ENCODE results near the gene PER3.

- TF ChIP-seq ZFP30 (CRISPR knock-in tag; IDR thresholded peaks at IDR 0.05), result no peak
- no peak for TF ChIP-seq TSHZ2 (CRISPR knock-in tag; IDR thresholded peaks at IDR 0.05)
- TF ChIP-seq ZNF565 (CRISPR knock-in tag; conservative IDR thresholded peaks at IDR 0.05; ENCODE audit: low read depth), result no peak
- no peak for TF ChIP-seq ZFP3 (CRISPR knock-in tag; IDR thresholded peaks at IDR 0.05)
- TF ChIP-seq ARNTL (CRISPR knock-in tag; IDR thresholded peaks at IDR 0.05; ENCODE audit: borderline replicate concordance, low read depth), result no peak
- no peak for TF ChIP-seq CREB5 (CRISPR knock-in tag; IDR thresholded peaks at IDR 0.05; ENCODE audit: low read depth)
- TF ChIP-seq POU6F1 (CRISPR knock-in tag; IDR thresholded peaks at IDR 0.05; ENCODE audit: borderline replicate concordance, low read depth), result no peak
- TF ChIP-seq ESRRG (CRISPR knock-in tag; IDR thresholded peaks at IDR 0.05), result no peak
- TF ChIP-seq ZNF8 (CRISPR knock-in tag; IDR thresholded peaks at IDR 0.05), result no peak
These were observed 40.6 kb downstream of the PER3 start for GRCh38 chr1:7824701-7825100.
